ENCODE measurements around the gene SELENOP. TPM values are rescaled to one million over a fixed set of nuclear protein-coding genes. Genes with fewer than 3 reads are reported as not detected.

Gene SELENOP
- total RNA-seq, 1 donor from 2014 or later = 213 TPM

DNA sequence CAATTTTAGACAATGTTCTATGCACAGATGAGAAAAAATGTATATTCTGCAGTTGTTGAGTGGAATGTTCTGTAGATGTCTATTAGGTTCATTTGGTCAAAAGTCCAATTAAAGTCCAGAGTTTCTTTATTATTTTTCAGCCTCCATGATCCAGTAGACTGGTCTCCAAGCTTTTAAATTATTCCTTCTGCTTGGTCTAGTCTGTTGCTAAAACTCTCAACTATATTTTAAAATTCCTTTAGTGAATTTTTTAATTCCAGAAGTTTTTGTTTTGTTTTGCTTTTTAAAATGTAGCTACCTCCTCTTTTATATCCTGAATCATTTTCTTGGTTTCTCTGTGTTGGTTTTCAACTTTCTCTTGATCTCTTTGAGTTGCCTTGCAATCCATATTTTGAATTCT lies 24.6 kb downstream of the SELENOP start:
- TF ChIP-seq, protein P1, sequence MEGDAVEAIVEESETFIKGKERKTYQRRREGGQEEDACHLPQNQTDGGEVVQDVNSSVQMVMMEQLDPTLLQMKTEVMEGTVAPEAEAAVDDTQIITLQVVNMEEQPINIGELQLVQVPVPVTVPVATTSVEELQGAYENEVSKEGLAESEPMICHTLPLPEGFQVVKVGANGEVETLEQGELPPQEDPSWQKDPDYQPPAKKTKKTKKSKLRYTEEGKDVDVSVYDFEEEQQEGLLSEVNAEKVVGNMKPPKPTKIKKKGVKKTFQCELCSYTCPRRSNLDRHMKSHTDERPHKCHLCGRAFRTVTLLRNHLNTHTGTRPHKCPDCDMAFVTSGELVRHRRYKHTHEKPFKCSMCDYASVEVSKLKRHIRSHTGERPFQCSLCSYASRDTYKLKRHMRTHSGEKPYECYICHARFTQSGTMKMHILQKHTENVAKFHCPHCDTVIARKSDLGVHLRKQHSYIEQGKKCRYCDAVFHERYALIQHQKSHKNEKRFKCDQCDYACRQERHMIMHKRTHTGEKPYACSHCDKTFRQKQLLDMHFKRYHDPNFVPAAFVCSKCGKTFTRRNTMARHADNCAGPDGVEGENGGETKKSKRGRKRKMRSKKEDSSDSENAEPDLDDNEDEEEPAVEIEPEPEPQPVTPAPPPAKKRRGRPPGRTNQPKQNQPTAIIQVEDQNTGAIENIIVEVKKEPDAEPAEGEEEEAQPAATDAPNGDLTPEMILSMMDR (IDR thresholded peaks at IDR 0.05; ENCODE audit: borderline replicate concordance) = no peak
- no peaks in the 10 kb centered on the region for H3K4me1 ChIP-seq
- H3K9me3 ChIP-seq (replicated peaks) = peaks cover 52% of the 10 kb centered on the region
- no peak for DNase-seq
- H3K27ac ChIP-seq (replicated peaks) = no peak overlapping the region
- intact Hi-C loops (cut with micrococcal nuclease) = no loop called here
- H3K36me3 ChIP-seq = no peaks in the 10 kb centered on the region
- H3K4me3 ChIP-seq = no peak overlapping the region
- no peaks in the 10 kb centered on the region for H3K27me3 ChIP-seq (ENCODE audit: low read depth)

DNA sequence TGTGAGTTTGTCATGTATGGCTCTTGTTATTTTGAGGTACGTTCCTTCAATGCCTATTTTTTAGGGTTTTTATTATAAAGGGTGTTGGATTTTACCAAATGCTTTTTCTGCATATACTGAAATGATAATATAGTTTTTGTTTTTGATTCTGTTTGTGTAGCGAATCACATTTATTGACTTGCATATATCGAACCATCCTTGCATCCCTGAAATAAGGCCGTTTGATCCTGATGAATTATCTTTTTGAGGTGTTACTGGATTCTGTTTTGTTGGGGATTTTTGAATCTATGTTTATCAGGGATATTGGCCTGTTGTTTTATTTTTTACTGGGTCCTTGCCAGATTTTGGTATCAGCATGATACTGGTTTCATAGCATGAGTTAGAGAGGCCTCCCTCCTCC lies 25.9 kb downstream of the SELENOP start:
- H3K27me3 ChIP-seq (ENCODE audit: low read depth) = no peaks in the 10 kb centered on the region
- intact Hi-C loops (cut with micrococcal nuclease) = no loop called here
- TF ChIP-seq, protein P1 (IDR thresholded peaks at IDR 0.05; ENCODE audit: borderline replicate concordance) = no peak
- H3K4me1 ChIP-seq = no peaks in the 10 kb centered on the region
- DNase-seq = no peak
- H3K27ac ChIP-seq (replicated peaks) = no peak overlapping the region
- H3K4me3 ChIP-seq = no peak overlapping the region
- H3K9me3 ChIP-seq (replicated peaks) = peaks cover 52% of the 10 kb centered on the region
- H3K36me3 ChIP-seq = no peaks in the 10 kb centered on the region

DNA sequence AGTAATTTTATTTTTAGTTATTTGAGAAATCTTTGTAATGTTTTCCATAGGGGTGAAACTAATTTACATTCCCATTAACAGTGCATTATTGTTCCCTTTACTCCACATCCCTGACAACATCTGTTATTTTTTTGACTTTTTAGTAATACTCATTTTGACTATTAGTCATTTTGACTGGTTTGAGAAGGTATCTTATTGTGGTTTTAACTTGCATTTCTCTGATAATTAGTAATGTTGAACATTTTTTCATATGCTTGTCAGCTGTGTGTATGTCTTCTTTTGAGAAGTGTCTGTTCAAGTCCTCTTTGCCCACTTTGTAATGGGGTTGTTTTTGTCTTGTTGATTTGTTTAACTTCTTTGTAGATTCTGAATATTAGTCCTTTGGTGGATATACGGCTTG lies 27.6 kb downstream of the SELENOP start:
- intact Hi-C loops (cut with micrococcal nuclease) = no loop called here
- no peak for DNase-seq
- H3K4me3 ChIP-seq = no peak overlapping the region
- H3K36me3 ChIP-seq = no peaks in the 10 kb centered on the region
- no peaks in the 10 kb centered on the region for H3K27me3 ChIP-seq (ENCODE audit: low read depth)
- TF ChIP-seq, protein P1 (IDR thresholded peaks at IDR 0.05; ENCODE audit: borderline replicate concordance) = no peak
- H3K9me3 ChIP-seq (replicated peaks) = peaks cover 50% of the 10 kb centered on the region
- H3K4me1 ChIP-seq = no peaks in the 10 kb centered on the region
- H3K27ac ChIP-seq (replicated peaks) = no peak overlapping the region

DNA sequence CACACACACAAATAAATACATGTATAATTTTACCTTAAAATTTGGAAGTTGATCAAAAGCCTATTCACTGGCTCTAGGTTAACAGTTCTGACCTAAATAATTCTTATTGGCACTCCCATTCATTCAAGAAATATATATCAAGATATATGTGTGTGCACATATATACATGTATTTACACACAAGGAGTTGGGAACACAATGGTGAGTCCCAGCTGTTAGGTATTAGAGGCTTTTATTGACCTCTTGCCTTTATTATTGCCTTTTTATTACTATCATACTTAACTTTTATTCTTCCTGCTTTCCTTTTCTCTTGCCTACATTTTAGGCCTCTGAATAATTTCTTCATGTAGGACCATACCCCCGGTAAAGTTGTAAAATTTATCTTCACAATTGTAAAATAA lies 30.1 kb downstream of the SELENOP start:
- TF ChIP-seq, protein P1 (IDR thresholded peaks at IDR 0.05; ENCODE audit: borderline replicate concordance) = no peak
- Histone ChIP-seq H3K4me3 (no peak overlapping the region), H3K27me3 (ENCODE audit: low read depth) (no peaks in the 10 kb centered on the region), H3K4me1 (no peaks in the 10 kb centered on the region), H3K27ac (replicated peaks) (no peak overlapping the region), H3K9me3 (replicated peaks) (peaks cover 24% of the 10 kb centered on the region), H3K36me3 (no peaks in the 10 kb centered on the region)
- DNase-seq = no peak
- intact Hi-C loops (cut with micrococcal nuclease) = no loop called here

DNA sequence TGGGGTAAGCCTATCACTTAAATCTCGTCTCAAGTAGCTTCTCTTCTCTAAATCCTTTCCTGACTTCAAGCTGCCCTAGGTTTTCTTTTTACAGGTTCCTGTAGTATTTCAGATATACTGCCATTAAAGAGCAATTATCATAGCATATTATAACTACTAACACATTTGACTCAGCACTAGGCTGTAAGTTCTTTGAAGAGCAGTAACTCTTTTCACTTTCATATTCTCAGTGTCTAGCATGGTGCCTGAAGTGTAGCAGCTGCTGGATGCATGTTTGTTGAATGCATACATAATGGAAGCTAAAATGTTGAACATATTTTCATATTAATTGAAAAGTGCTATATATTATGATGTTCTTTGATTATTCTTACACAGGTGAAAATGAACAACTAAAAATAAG lies 32.6 kb downstream of the SELENOP start:
- Histone ChIP-seq H3K4me3 (no peak overlapping the region), H3K9me3 (replicated peaks) (no peaks in the 10 kb centered on the region), H3K27ac (replicated peaks) (no peak overlapping the region), H3K36me3 (no peaks in the 10 kb centered on the region), H3K4me1 (no peaks in the 10 kb centered on the region), H3K27me3 (ENCODE audit: low read depth) (no peaks in the 10 kb centered on the region)
- TF ChIP-seq, protein P1 (IDR thresholded peaks at IDR 0.05; ENCODE audit: borderline replicate concordance) = no peak
- intact Hi-C loops (cut with micrococcal nuclease) = no loop called here
- DNase-seq = no peak
